Activated T-cell treated with anti-CD3 and anti-CD28 coated beads for 24 hours (primary cell): ENCODE data around the gene AFF1.
"Not testable (repeated sequence)": the region's sequence is repeated elsewhere in the genome, so short reads cannot be mapped to it uniquely, and the experiment has no call there.

Experiments
- DNase-seq: peaks from one replicate; pipeline ENCODE4 v3.0.0-alpha.2; 2020; ENCODE audit warnings: low read depth

The AFF1 gene

GRCh38 chr4:86977621-86978184 is 42.9 kb downstream of the AFF1 start:
- DNase-seq = no peak

DNA sequence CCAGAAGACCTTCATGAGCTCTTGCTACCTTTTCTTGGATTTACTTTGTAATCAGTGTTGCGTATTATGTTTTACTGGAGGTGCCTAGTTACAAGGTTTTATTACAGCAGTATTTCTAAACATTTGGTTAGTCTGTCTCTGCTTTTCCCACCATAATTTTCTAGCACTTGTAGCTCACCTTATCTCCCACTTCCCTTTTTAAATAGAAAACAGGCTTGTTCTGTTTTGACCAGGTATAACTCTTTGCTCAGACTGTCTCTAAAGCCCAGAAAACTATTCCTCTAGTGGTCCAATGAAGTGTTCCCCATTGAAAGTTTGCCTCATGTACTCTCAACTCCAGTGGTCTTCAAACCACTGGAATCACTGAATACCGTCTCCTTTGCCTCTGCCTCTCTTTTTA is 43.9 kb downstream of the AFF1 start:
- no peak for DNase-seq

DNA sequence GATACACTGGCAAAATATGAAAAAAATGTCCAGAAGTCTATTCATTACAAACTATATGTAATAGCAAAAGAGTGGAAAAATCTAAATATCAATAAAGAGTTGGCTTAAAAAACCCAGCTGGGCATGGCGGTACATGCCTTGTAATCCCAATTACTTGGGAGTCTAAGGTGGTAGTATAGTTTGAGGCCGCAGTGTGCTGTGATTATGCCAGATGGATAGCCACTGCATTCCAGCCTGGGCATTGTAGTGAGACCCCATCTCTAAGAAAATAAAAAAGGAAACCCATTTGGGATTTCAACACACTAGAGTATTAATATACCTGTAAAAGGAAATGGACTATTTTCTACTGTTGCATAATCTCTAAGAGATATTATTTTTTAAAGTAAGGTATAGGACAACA is 45.4 kb downstream of the AFF1 start:
- no peak for DNase-seq

DNA sequence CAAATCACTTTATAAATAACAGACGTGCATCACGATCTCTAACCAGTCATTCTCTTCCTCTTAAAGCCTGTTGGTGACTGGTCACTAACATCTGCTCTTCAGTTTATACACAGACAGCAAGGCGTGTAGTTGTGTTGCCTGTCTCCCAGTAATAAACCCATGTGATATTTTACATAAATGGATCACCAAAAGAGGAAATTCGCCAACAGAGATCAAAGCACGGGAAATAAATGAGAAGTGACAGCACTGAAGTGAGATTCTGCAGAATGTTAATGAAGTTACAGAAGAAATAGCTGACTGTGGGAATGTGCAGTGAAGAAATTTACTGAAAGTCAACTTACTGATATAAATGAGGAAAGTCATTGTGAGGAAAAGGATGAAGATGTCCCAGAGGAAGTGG is 47.0 kb downstream of the AFF1 start:
- no peak for DNase-seq

DNA sequence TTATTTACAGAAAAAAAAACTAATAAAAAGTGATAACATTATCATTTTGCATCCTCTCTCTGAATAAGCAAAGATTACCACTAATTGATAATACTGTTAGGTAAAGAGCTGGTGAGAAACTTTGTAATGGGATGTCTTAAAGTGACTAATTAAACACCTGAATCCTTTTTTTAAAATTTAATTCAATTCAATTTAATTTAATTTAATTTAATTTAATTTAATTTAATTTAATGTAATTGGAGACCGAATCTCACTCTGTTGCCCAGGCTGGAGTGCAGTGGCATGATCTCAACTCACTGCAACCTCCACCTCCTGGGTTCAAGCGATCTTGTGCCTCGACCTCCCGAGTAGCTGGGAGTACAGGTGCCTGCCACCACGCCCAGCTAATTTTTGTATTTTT is 51.0 kb downstream of the AFF1 start:
- not testable (repeated sequence) for DNase-seq

- not testable (repeated sequence) for DNase-seq
Measured at GRCh38 chr4:86989658-86990057, 54.8 kb downstream of the AFF1 start.

DNA sequence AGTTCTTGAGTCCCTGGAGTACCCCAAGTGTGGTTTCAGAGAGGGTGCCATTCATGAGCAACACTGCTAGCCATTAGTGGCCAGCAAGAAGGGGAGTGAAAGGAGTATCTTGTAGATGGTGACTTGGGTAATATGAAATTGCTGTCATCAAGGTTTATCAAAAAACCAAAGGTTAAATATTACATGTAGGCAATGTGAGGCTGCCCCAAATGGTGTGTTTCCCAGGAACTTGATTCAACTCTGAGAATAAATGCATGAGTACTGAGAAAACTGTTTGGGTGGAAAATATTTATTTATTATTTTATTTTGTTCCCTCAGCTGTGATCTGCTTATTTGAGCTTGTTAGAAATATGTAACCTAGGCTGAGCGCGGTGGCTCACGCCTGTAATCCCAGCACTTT is 55.7 kb downstream of the AFF1 start:
- no peak for DNase-seq

DNA sequence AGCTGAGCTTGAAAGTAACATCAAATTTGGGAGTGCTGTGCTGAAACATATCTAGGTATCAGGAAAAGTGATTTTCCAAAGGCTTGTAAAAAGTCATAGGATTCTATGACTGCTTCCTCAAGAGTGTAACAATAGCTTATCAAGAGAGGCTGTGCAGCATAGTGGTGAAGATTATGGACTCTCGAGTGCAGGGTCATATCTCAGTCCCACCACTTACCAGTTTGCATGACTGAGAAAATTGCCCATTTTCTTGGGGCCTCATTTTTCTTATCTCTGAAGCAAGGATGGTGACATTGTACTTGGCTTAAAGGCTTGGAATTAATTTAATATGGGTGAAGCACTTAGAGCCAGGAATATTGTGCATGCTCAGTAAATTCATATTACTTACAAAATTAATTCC is 57.2 kb downstream of the AFF1 start:
- no peak for DNase-seq

DNA sequence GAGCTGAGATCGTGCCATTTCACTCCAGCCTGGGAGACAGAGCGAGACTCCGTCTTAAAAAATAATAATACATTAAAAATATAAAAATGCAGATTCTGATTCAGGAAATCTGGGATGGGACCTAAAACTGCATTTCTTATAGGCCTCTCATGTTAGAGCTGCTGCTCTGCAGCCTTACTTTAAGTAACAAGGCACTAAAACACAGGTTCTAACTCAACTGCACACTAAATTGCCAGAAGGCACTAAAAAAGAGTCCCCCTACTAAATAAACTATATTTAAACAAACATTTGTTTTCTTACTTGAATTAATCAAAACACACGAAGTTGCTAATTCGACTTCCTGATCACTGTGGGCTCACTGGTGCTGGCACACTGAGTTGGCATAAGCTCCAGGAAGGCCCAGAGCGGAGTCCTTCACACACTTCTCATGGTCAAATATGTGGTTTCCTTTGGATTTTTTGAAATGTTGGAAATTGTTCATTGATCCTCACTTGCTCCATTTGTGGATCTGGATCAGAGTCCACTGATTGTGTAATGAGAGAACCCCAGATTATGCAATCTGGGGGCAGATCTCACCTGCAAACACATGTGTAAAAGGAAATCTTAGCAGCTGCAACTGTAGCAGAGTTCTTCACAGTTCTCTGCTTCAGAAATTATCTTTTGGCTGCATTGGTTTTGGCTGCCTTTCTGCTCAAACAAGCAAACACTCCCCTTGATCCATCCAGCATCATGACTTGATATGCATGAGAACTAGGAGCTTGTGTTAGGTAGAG is 59.3 kb downstream of the AFF1 start:
- no peak for DNase-seq

- DNase-seq = no peak
Measured at GRCh38 chr4:86994686-86995085, 59.9 kb downstream of the AFF1 start.

GRCh38 chr4:86996510-86996909 is 61.7 kb downstream of the AFF1 start:
- DNase-seq = not testable (repeated sequence)

DNA sequence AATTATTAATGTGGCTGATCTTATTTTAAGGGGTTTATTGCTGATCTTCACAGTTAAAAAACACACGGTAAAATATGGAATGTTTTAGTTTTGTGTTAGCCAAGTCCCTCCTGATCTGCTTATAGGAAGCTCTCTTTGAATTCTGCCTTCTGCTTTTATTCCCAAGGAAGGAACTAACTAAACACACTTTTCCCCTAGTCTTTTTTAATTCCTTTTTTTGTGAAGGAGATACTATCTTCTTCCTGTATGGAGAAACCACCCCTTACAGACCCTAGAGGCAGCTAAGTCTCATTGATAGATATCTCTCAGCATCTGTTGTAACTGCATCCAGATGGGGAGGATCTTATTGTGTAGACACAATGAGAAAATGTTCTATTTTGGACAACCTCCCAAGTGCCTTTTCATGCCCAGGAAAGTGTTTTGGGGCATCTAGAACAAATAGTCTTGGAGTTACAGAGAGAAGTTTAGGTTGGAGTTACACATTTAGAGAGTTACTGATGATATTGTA is 64.4 kb downstream of the AFF1 start:
- DNase-seq = no peak

GRCh38 chr4:87002682-87003043 is 67.9 kb downstream of the AFF1 start:
- no peak for DNase-seq

- no peak for DNase-seq
Measured at GRCh38 chr4:87003266-87003665, 68.5 kb downstream of the AFF1 start.

GRCh38 chr4:87005369-87005689 is 70.5 kb downstream of the AFF1 start:
- DNase-seq = no peak

- DNase-seq = peak; percentile 29
Measured at GRCh38 chr4:87005690-87006425, 71.0 kb downstream of the AFF1 start.

DNA sequence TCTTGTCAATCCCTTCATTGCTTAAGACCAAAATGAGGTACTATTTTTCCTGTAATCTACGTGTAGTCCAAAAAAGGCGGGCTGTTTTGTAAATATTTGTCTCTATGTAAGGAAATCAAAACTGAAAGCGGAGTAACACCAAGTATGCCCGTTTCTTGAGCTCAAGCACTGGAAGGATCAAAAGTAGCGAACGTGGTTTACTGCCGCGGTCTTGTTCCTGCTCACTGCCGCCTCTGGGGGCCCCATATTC is 71.5 kb downstream of the AFF1 start:
- DNase-seq = no peak

DNA sequence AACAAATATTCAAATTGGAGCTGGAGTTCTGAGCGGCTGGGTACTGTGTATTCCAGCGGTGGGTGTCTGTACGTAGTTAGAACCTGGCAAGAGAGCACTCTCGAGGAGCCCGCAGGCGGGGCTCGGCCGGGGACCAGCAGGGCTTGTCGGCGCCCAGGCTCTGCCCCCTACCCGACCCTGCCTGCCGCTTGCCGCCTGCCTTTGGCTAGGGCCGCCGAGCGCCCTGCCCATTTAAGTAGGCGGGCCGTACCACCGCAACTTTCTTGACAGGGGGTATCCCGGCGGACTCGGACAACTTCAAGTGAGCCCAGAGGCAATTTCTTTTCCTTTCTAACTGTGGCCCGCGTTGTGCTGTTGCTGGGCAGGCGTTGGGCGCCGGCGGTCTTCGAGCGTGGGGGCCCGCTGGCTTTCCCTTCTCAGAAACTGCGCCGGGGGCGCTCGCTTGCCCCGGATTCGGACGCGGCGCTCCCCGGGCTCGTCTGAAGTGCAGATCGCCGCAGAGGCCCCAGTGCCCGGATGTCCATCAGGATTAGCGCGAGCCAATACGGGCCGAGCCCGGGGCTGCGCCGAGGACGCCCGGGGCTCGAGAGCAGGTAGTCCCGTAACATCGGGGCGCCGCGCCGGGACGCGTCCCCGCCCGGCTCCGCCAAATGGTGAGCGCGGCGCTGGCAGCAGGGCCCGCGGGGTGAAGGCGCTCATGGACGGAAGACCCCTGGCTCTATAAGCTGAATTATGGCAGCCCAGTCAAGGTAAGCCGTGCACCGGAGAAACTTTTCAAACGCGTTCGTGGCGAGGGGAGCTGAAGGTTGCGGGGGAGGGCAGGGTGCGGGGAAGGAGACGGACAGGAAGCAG is 72.1 kb downstream of the AFF1 start:
- peak; percentile 78 for DNase-seq

GRCh38 chr4:87007528-87008446 is 73.0 kb downstream of the AFF1 start:
- peak; percentile 33 for DNase-seq

DNA sequence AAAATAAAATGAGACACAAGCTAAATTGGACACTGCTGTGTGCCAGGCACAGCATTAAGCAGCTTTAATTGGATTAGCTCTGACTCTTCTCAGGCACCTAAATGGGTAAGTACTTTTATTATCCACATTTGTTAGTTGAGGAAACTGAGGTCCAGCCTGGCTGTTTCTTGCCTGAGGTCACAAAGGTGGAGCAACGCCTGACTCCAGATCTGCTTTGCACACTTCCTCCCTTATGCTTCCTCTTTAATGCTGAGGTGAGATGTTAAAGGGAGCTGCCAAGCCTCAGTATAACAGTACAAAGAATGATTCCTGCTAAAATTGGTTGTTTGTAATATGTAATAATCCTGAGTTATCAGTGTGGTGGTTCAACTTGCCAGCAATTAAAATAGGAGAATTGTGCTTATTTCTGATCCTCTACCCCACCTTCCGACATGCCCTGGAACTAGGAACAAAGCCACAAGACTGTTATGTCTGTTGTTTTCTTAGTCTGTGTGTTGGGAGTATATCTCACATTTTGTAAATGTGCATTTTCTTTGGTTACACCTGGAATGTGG is 74.4 kb downstream of the AFF1 start:
- DNase-seq = no peak

GRCh38 chr4:87010192-87010591 is 75.4 kb downstream of the AFF1 start:
- DNase-seq = no peak
